Embryonic facial prominence (tissue), 1 donor: ENCODE data around the gene WBP2.
"Not testable (repeated sequence)": the region's sequence is repeated elsewhere in the genome, so short reads cannot be mapped to it uniquely, and the experiment has no call there.

Source experiments
- DNase-seq: peaks from one replicate; pipeline ENCODE4 v3.0.0-alpha.2; 2016; ENCODE audit errors: extremely low spot score

Gene WBP2

DNA sequence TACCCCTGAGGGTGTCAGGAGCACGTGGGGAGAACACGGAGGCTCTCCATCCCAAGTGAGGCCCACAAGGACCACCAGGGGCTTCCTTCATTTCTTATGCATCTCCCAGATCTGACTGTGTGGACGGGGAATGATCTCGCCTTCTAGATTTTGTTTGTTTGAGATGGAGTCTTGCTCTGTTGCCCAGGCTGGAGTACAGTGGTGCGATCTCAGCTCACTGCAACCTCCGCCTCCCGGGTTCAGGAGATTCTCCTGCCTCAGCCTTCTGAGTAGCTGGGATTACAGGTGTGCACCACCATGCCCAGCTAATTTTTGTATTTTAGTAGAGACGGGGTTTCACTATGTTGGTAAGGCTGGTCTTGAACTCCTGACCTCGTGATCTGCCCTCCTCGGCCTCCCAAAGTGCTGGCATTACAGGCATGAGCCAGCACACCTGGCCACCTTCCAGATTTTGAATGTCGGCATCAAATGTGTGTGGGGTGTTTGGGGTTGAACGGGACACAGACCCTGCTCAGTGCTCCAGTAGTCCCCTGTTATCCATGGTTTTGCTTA, 13.7 kb upstream of the WBP2 start:
- DNase-seq: not testable (repeated sequence)

DNA sequence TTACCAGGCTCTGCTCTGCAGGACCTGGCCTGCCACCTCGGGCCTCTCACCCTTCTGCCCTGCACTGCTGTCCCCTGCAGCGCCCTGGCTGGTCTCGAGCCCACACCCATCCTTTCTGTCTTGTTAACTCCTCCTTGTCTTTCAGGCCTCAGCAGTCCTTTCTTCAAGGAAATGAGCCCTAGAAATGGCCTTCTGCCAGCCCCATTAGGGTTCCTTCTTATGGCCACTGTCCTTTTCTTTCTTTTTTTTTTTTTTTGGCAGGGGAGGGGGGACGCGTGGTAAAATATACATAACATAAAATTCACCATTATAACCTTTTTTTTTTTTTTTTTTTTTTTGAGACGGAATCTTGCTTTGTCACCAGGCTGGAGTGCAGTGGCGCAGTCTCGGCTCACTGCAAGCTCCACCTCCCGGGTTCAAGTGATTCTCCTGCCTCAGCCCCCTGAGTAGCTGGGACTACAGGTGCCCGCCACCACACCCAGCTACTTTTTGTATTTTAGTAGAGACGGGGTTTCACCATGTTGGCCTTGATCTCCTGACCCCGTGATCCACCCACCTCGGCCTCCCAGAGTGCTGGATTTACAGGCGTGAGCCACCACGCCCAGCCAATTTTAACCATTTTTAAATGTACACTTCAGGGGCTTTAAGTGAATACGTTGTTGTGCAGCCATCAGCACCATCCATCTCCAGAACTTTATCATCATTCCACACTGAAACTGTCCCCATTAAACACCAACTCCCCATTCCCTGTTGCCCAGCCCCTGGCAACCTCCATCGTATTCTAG, 10.5 kb upstream of the WBP2 start:
- not testable (repeated sequence) for DNase-seq

DNA sequence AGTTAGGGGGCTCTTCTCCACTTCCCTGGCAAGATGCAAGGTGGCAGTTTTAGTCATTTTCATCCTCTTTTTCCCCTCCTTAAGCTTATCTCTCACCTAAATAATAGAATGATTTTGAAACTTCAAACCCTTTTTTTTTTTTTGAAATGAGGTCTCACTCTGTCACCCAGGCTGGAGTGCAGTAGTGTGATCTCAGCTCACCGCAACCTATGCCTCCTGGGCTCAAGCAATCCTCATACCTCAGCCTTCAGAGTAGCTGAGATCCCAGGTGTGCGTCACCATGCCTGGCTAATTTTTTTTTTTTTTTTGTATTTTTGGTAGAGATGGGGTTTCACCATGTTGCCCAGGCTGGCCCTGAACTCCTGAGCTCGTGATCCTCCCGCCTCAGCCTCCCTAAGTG, 9.8 kb upstream of the WBP2 start:
- DNase-seq: not testable (repeated sequence)

DNA sequence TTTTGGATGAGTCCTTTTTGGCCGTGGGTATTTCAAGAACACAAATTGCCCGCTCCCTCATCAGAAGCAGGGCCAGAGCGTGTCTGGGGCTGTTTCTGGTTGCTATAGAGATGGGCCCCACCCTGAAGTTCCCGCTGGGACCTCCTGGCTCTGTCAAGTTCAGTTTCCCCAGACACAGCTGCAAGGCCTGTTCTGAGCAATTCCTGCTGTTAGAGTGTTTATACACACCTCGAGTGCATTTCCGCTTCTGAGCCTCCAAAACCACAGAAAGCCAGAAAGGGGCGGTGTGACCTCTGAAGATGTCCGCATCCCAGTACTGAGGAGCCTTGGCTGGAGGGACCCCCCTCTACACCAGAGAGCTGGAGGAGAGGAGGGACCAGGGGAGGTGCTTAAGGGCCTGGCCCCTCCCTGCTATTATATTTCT, 9.3 kb upstream of the WBP2 start:
- no peak for DNase-seq

DNA sequence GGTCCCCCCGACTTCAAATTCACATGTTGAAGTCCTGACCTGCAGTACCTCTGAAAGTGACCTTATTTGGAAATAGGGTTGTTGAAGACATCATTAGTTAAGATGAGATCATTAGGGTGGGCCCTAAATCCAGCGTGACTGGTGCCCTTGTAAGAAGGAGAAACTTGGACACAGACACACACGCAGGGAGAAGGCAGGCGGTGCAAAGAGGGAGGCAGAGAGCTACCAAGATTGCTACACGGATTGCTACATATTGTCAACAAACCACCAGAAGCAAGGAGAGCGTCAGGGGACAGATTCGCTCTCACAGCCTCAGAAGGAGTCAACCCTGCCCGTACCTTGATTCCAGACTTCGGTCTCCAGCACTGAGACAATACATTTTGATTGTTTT, 6.8 kb upstream of the WBP2 start:
- DNase-seq: no peak

DNA sequence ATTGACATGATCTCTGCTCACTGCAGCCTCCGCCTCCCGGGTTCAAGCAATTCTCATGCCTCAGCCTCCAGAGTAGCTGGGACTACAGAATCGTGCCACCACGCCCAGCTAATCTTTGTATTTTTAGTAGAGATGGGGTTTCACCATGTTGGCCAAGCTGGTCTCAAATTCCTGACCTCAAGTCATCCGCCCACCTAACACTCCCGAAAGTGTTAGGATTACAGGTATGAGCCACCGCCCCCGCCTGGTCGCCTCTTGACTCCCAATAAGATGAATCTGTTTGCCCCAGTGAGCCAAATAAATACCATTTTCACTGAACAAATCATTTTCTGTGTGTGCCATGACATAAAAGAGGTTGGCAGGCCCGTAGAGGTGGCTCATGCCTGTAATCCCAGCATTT, 4.2 kb upstream of the WBP2 start:
- DNase-seq: not testable (repeated sequence)

DNA sequence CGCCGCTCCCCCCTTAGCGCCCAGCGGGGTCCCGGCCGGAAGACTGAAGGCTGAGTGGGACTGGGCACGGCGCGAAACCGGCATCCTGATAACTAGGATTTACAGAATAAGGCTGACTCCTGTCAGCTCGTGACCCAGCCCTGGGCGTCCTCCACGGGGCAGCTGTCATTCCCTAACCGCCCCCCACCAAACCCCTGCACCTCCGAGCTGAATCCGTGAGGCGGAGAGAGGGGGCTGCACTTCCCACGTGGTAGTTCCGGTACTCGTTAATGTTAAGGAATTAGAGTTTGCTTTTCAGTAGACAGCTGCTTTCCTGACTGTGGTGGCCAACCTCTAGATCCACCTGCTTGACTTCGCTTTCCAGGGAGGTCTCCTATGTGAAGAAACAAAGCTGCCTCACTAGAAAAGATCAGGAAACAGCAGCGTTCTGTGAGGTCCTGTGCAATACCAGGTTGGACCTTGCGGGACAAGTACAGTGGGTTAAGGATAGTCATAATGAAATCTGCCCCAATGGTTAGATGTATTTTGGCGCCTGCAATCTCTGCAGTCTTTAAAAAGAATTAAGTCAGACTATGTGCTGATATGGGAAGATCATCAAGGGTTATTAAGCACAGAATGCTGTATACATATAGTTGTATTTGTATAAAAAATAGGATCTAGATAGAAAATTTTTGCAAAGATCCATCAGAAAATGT, 1.1 kb upstream of the WBP2 start:
- no peak for DNase-seq

DNA sequence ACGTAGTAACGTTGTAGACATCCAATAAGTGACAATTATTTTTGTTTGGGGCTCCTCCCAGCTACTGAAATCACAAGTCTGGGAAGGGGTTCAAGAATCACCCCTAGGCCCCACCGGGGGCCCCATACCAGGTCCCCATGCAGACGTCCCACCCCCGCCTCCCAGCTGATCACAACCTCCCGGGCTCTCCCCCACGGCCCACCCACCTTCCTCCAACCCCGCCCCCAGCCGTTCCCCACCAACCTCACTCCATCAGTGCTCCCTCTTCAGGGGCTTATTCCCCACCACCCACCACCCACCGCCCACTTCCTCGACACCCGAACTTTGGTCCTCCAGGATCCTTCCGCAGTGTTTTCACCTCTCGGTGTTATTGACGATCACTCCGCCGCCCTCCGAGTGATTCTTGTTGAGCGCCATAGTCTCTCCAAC, 240 bp downstream of the WBP2 start:
- no peak for DNase-seq

DNA sequence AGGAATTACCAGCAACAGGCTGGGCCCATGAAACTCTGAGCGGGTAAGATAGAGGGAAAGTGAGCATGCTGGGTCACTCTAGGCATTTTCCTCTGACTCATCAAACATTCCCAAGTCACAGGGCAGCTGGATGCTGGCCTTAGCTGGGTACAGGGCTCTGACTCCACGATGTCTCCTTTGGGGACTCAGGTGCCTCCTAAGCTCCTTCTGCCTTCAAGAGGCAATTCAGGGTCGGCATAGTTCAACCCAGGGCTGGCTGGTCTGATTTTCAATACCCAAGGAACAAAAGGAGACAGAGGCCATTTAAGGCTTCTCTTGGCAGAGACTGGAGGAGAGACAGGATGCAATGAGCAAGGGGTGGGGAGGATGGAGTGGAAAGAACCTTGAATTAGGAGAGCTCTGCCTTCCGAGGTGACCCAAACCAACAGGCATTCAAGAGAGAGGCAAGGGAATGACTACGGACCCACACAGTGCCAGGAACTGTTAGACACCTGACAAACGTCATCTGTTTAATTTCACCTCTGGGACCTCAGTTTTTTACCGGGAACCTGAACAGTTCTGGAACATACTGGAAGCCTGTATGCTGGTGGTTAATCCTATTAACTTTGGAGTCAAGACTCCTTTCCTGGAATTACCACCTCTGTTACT, 910 bp downstream of the WBP2 start:
- DNase-seq: no peak

DNA sequence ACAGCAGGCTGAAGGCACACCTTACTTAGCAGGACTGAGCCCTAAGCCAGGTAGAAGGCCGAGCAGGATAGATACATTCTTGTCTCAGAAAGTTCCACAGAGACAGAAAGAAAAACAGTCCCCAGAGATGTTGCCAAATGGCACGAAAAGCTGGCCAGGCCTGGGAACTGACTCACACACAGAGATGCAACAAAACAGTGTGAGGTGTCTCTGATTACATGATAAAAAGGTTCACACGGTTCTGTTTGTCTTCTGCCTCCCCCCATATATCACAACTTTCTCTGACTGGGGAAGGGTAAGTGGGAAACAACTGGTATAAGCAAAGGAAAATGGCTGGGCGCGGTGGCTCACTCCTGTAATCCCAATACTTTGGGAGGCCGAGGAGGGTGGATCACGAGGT, 1.7 kb downstream of the WBP2 start:
- DNase-seq: no peak

DNA sequence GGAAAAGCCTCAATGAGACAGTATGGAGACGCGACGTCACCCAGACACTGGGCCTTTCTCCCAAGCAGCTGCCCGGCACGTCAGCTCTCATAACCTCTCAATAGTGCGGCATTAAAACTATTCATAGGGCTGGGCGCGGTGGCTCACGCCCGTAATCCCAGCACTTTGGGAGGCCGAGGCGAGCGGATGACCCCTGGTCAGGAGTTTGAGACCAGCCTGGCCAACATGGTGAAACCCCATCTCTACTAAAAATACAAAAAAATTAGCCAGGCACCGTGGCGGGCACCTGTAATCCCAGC, 3.5 kb downstream of the WBP2 start:
- not testable (repeated sequence) for DNase-seq

DNA sequence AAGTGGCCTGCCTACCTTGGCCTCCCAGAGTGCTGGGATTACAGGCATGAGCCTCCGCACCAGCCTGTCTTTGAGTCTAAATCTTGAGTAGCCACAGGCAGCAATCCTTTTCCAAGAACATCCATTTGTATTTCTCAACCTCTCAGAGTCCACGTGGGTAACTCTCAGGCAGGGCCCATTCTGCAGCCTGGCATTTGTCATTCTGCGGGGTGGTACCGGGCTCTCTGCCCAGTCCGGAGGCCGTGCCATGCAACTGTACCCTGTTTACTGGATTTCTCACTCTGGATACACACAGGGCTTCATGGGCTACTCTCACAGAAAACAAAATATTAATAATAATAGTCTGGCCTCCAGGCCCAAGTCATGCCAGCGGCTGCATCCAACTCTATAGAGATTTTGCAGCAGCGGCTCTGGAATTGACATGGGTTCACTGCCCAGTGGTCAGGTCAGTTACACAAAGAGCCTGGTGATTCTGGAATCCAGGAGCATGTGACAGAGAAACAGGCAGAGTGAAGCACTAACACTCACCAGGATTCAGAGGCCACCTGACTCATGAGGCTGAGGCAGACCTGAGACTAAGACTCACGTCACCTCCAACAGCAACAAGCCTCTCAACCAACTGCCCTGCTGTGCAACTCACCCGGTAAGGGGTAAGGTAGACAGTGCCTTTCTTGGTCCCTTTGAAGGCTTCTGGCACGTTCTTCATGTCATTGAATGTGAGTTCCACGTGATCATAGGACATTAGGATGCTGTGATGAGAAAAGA, 4.0 kb downstream of the WBP2 start:
- no peak for DNase-seq

DNA sequence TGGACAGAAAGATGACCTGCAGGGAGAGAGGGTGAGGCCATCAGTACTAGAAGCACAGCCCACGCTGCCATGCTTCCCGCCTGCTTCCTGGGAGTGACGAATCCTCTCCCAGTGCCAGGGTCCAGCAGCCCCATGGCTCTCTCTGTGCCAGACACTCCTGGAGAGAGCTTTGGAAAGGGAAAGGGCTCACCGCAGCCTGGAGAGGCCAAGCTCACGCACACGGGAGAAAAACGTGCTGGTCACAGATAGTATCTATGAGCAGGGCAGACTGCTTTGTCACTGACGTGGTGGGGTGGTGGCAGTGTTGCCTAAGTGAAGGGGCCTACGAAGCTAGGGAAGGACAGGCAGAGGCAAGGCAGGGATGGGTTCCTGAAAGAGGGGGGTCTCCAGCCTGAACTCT, 5.4 kb downstream of the WBP2 start:
- DNase-seq: no peak

DNA sequence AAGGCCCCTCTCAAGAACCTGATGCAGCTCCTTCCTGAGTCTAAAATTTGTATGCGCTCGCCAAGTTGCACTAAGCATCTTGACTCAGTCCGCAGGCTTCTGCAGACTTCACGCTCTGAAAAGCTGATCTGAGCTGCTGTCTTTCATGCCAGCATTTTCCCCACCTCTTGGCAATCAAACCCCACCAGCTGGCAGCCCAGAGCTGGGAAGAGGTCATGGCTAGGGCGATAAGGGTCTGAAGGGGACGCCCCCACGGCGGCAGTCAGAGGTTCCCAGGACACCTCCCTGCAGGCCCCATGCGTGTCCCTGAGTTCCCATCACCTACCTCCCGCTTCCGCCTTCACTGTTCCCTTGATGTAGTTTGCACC, 5.9 kb downstream of the WBP2 start:
- DNase-seq: no peak

DNA sequence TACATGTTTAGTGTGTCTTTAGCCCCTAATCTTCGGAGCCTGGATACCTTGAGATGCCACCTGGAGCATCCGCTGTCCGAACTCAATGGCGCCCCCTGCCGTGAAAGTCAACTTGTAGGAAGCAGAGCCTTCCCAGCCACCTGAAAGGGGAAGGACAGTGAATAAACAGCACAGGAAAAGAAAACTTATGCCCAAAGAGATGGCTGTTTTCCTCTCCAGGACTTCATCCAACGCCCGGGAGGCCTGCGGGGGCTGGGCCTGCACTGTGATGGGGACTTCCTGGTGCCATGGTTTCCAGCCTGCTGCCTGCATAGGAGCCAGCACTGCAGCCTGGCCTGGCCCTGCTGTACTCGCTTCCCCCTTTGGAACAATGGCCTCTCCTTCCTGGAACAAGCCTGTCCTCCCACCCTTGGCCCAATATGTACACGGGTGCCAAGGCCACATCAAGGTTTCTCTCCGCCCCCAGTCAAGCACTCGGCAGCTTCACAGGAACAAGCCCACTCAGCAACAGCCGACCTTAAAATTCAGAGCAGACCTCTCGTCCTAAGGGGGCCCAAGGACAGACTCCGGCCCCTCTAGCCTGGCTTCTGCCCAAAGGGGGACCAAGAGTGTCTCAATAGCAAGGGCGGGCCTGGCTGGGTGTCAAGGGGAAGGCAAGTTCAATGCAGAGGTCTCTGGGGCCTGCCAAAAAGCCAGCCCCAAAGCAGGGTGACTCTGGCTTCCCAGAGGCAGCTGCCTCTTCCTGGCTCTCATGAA, 6.4 kb downstream of the WBP2 start:
- no peak for DNase-seq

DNA sequence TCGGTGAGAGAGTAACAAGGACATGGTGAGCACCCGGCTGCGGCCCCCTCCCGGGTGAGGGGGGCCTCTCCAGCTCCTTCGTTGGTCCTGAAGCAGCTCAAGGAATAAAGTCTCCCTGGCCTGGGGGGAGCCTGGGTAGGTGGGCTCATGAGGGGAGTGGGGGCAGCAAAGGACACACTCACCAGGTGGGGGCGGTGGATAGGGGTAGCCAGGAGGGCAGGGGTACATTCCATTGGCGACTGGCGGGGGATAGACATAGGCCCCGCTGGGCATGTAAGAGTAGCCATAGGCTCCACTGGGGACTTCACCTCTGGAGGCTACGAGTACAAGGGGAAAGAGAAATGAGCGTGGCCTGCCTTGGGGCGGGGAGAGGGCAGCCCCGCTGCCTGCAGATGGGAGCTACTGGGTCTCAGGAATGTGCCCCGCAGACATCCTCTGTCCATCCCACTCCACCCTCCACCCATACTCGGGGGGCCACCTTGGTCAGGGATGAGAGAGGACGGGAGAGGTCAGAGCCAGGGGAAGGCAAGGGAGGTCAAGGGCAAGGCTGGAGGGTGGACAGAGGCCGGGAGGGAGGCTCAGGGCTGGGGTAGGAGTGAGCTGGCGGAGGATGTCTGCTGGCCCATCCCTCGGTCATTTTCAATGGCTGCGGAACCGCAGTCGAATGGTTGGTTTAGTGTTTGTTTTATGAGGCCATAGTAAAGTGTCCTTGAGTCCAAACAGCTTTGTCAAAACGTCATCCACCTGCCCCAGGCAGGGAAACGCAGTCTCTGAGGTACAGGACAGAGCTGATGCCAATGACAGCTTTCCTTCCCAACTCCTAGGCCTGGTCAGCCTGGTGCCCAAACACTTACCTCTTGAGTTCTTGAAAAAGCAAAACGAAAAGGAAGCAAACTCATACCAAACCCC, 7.3 kb downstream of the WBP2 start:
- DNase-seq: no peak

DNA sequence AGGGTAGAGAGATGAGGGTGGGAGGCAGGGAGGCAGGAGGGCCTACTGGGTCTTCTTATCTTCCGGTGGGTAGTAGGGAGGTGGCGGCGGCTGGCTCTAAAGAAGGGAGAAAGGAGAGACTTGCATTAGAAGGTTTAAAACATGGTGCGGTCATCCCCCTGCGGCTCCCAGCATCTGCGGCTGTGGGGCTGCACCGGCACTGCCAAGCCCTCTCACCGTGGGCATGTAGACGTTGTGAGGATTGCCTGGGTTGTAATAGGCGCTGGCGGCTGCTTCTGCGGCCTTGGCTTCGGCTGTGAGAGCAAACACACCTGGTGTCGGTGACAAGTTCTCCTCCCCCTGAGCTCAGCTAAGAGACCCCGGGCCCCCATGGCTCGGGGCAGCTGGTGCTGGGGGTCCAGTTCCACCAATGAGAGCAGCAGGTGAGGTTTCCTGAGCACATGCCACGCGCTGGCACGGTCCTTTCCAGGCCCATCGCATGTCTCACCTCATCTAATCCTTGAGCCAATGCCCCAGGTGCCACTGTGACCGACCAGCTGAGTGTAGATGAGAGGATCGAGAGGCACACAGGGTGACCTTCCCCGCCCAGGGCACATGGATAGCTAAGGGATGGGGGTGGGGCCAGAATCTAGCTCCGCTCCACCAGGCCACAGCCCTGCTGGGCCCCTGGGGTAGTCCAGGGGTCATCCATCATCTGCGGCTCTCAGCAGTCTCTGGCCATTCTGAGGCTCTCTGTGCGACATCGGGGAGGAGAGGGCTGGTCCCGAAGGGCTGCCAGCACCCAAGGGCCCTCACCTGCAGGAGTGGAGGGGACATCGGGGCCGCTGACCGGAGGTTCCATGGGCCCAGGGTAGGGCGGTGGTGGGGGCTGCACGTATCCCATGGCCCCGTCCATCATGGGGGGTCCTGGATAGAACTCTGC, 8.2 kb downstream of the WBP2 start:
- DNase-seq: no peak

DNA sequence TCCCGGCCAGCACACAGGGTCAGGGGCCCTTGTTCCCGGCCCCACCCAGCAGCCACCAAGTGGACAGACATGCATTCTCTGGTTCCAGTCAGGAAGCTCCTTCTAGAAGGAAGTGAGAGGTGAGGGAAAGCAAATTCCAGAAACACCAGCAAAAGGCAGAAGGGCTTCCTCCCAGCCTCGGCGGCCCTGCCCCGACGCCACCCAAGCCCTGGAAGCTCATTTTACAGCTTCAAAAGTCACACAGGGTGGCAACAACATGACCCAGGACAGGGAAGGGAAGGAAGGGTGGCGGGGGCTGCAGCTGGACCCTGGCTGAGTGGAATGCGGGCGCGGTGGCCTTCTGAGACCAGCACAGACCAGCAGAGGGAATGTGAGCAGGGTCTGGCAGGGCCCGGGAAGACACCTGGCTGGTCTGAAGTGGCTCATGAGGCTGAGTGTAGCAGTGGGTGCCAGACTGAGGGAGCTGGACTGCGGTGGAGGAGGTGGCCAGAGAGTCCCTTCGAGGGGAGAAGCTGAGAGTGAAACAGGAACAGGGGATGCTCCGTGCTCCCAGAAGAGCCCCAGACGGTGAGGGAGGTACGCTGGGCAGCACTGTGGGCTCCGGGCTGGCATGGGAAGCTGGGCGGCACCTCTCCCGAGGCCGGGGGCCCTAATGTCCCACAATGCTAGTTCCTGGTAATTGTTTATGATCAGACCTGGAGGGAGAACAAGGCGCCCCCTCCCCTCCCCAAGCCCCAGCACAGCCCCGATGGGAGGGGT, 9.0 kb downstream of the WBP2 start:
- DNase-seq: no peak
